ENCODE results near the gene TEX13B.

DNA sequence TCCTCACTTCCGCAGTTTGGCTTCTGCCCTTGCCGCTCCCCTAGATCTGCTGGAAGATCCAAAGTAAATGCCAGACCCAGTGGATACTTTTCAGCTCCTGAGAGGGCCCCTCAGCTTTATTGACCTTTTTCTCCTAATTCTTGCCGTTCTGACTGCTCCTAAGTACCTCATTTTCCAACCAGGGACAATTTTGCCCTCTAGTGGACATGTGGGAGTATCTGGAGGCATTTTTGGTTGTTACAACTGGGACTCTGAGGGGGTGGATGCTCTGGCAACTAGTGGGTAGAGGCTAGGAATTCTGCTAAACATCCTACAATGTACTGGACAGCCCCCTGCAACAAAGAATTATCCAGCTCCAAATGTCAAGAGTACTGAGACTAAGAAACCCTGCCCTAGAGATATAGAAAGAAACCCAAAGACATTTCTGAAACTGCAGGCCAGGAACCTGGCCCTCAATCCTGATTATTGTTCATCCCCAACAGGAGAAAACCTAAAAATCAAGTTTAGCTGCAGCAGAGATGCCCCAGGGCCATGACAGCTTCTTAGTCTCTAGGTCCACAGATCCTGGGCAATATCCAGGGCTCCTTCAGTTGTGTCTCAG lies 3.4 kb downstream of the TEX13B start:
- TF ChIP-seq YY1 (IDR thresholded peaks at IDR 0.05; ENCODE audit: insufficient read depth, insufficient read length) (no peak), ZNF274 (IDR thresholded peaks at IDR 0.05; ENCODE audit: low read depth, low read length) (no peak), SUZ12 (IDR thresholded peaks at IDR 0.05; ENCODE audit: extremely low read depth, insufficient read depth, insufficient read length) (no peak)

Measured in NT2/D1 (cell line).